Lower leg skin (tissue), 3 donors: Measurements from ENCODE around the gene WDR3.

Experiments
- POLR2A ChIP-seq, 2 donors: fragments of 450-650 bp; IDR thresholded peaks; one replicate each; pipeline ENCODE4 v1.6.1; 2016 to 2017; ENCODE audit warnings: antibody characterized with exemption in 2 of 2, mild to moderate bottlenecking in 1 of 2, moderate library complexity in 1 of 2
- TF ChIP-seq, protein P1 (sequence below), 3 donors: fragments of 450-650 bp; IDR thresholded peaks; one replicate each; pipeline ENCODE4 v1.5.1; 2016; ENCODE audit warnings: antibody characterized with exemption in 3 of 3, mild to moderate bottlenecking in 3 of 3, moderate library complexity in 2 of 3

DNA sequence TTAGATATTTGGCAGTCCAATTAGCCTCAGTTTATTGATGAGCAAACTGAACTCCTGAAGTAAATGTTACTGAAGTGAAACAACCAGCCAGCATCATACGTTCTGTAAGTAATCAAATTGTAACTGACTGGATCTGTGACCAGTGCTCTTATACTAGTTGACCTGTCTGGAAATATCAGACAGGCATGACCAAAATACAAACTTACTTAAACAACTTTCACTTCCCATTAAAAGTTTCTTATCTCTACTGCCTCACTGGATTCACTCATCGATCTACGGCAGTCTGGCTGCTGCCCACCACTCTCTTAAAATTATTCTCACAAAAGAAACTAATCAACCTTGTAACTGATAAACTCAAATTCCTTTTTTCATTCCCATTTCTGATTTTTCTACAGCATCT lies 56.4 kb downstream of the WDR3 start:
- TF ChIP-seq, protein P1, sequence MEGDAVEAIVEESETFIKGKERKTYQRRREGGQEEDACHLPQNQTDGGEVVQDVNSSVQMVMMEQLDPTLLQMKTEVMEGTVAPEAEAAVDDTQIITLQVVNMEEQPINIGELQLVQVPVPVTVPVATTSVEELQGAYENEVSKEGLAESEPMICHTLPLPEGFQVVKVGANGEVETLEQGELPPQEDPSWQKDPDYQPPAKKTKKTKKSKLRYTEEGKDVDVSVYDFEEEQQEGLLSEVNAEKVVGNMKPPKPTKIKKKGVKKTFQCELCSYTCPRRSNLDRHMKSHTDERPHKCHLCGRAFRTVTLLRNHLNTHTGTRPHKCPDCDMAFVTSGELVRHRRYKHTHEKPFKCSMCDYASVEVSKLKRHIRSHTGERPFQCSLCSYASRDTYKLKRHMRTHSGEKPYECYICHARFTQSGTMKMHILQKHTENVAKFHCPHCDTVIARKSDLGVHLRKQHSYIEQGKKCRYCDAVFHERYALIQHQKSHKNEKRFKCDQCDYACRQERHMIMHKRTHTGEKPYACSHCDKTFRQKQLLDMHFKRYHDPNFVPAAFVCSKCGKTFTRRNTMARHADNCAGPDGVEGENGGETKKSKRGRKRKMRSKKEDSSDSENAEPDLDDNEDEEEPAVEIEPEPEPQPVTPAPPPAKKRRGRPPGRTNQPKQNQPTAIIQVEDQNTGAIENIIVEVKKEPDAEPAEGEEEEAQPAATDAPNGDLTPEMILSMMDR (IDR thresholded peaks at IDR 0.05): no peak
- TF ChIP-seq POLR2A (IDR thresholded peaks at IDR 0.05): no peak
